Measurements from ENCODE around the gene CAPSL.
"Not testable (repeated sequence)": the region's sequence is repeated elsewhere in the genome, so short reads cannot be mapped to it uniquely, and the experiment has no call there.

The CAPSL gene

GRCh38 chr5:35938568-35939227 is at the start of gene CAPSL:
CAPSL (minus strand) TSS chr5:35938622; CDS start chr5:35921120, 17,502 bp downstream.
- peak; percentile 74 for DNase-seq (ENCODE audit: low read depth)
- no peak within 1 kb of the TSS for H3K4me3 ChIP-seq (ENCODE audit: low read depth, low read length)
- no peak for TF ChIP-seq CTCF (IDR thresholded peaks at IDR 0.05; ENCODE audit: insufficient read depth, low read depth, low read length, missing control alignments)

GRCh38 chr5:35987776-35988175 is 49.4 kb upstream of the CAPSL start:
- no peak overlapping the region for H3K4me3 ChIP-seq (ENCODE audit: low read depth, low read length)
- no peak for TF ChIP-seq CTCF (IDR thresholded peaks at IDR 0.05; ENCODE audit: insufficient read depth, low read depth, low read length, missing control alignments)
- no peak for DNase-seq (ENCODE audit: low read depth)

GRCh38 chr5:35979715-35980114 is 41.3 kb upstream of the CAPSL start:
- no peak for TF ChIP-seq CTCF (IDR thresholded peaks at IDR 0.05; ENCODE audit: insufficient read depth, low read depth, low read length, missing control alignments)
- DNase-seq (ENCODE audit: low read depth): no peak
- no peak overlapping the region for H3K4me3 ChIP-seq (ENCODE audit: low read depth, low read length)

- not testable (repeated sequence) for H3K4me3 ChIP-seq (ENCODE audit: low read depth, low read length); DNase-seq (ENCODE audit: low read depth)
Measured at GRCh38 chr5:35976859-35977258, 38.4 kb upstream of the CAPSL start.

- no peak for TF ChIP-seq CTCF (IDR thresholded peaks at IDR 0.05; ENCODE audit: insufficient read depth, low read depth, low read length, missing control alignments)
- DNase-seq (ENCODE audit: low read depth): no peak
- H3K4me3 ChIP-seq (ENCODE audit: low read depth, low read length): no peak overlapping the region
Measured at GRCh38 chr5:35974570-35974969, 36.1 kb upstream of the CAPSL start.

GRCh38 chr5:35971878-35972210 is 33.4 kb upstream of the CAPSL start:
- no peak for TF ChIP-seq CTCF (IDR thresholded peaks at IDR 0.05; ENCODE audit: insufficient read depth, low read depth, low read length, missing control alignments)
- no peak overlapping the region for H3K4me3 ChIP-seq (ENCODE audit: low read depth, low read length)
- no peak for DNase-seq (ENCODE audit: low read depth)

GRCh38 chr5:35971186-35971877 is 32.9 kb upstream of the CAPSL start:
- H3K4me3 ChIP-seq (ENCODE audit: low read depth, low read length): no peak overlapping the region
- TF ChIP-seq CTCF (IDR thresholded peaks at IDR 0.05; ENCODE audit: insufficient read depth, low read depth, low read length, missing control alignments): no peak
- no peak for DNase-seq (ENCODE audit: low read depth)

All from GM12865 (cell line).